IPS DF 4.7 (cell line): ENCODE measurements around the gene ZNF366.
"Not testable (repeated sequence)": the region's sequence is repeated elsewhere in the genome, so short reads cannot be mapped to it uniquely, and the experiment has no call there.

ENCODE experiments used
- DNase-seq: peaks from one replicate; pipeline ENCODE4 v3.0.0-alpha.2; 2013; ENCODE audit warnings: low spot score; ENCODE audit errors: extremely low read depth

Gene ZNF366

GRCh38 chr5:72408603-72409002, 98.6 kb downstream of the ZNF366 start:
- DNase-seq = no peak

DNA sequence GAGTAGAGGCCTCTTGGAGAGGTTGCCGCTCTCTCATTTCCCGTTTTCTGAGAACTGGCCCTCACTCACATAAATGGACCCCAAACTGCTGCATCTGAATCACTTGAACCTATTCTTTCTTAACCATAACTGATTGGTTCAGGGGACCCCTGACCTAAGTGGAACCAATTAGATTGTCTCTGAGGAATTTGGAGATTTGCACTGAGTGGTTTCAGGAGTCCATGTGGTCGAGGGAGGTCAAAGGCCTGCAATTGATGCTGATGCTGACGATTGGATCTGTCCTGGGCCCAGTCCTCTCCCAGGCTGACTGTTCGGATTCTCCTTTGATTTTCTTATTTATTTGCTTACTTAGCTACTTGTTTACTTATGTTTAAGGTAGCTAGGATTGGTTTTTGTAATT, 99.1 kb downstream of the ZNF366 start:
- DNase-seq = no peak

- DNase-seq = no peak
Measured at GRCh38 chr5:72407541-72407940, 99.7 kb downstream of the ZNF366 start.

DNA sequence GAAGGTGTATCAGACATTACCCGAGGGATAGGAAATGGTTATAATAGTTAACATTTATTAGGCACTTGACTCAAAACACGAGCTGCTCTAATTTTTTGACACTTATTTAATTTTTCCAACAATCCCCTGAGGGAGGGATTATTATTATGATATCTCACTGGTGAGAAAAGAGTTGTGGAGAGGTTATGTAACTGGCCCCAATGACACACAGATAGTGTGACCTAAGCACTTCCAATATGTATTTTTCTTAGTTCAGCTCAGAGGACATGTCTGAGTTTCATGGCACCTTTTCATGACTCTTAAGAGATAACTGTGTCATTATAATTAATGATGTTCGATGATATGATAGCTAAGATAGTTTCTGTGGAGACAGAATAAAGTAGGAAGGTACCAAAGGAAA, 100.1 kb downstream of the ZNF366 start:
- DNase-seq = no peak

DNA sequence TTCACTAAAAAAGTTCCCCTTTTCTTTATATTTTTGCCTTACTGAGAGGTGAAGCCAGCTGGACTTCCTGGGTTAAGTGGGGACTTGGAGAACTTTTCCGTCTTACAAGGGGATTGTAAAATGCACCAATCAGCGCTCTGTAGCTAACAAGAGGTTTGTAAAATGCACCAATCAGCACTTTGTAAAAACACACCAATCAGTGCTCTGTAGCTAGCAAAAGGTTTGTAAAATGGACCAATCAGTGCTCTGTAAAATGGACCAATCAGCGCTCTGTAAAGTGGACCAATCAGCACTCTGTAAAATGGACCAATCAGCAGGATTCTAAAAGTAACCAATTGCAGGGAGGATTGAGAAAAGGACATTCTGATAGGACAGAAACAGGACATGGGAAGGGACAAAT, 102.4 kb downstream of the ZNF366 start:
- not testable (repeated sequence) for DNase-seq

GRCh38 chr5:72402959-72403628, 104.1 kb downstream of the ZNF366 start:
- DNase-seq = no peak

- DNase-seq = no peak
Measured at GRCh38 chr5:72402381-72402890, 104.8 kb downstream of the ZNF366 start.

DNA sequence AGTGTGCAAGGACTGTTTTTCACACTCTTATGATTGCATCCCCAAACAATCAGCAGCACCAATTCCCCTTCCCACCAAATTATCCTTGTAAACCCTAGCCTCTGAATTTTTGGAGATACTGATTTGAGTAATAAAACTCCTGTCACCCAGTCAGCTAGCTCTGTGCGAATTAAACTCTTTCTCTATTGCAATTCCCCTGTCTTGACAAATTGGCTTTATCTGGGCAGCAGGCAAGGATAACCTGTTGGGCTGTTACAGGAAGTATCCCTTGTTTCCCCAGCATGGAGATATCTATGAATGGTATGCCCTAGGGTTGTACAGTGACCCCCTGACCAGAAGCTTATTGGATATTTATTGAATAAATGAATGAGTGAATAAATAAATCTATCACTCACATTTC, 106.3 kb downstream of the ZNF366 start:
- DNase-seq = no peak

- DNase-seq = no peak
Measured at GRCh38 chr5:72397836-72398235, 109.4 kb downstream of the ZNF366 start.

GRCh38 chr5:72394688-72395087, 112.5 kb downstream of the ZNF366 start:
- no peak for DNase-seq

- no peak for DNase-seq
Measured at GRCh38 chr5:72393052-72393451, 114.2 kb downstream of the ZNF366 start.
